ENCODE data around the gene KCNQ5. TPM values are rescaled to one million over a fixed set of nuclear protein-coding genes. Genes with fewer than 3 reads are reported as not detected.

Gene KCNQ5
- total and polyA plus RNA-seq, 10 of the 15 experiments (the other 5 are each of a cell fraction or from before 2014, with no cell fraction given), result 0.60 to 16.2 (median 3.2) TPM

GRCh38 chr6:72792692-72793091 lies 170.8 kb downstream of the KCNQ5 start (continued):
- no peak for TF ChIP-seq USF1 (IDR thresholded peaks at IDR 0.05; ENCODE audit: borderline replicate concordance, extremely low read length, insufficient read depth, low read depth, low read length)
- no peak for TF ChIP-seq BMI1 (IDR thresholded peaks at IDR 0.05; ENCODE audit: borderline replicate concordance)
- no peak for TF ChIP-seq ZSCAN29 (IDR thresholded peaks at IDR 0.05)
- TF ChIP-seq SMARCA5 (IDR thresholded peaks at IDR 0.05), result no peak
- TF ChIP-seq MEF2A (IDR thresholded peaks at IDR 0.05; ENCODE audit: insufficient read depth, low read depth, low read length), result no peak

- ChIA-PET SMC1A (ENCODE audit: uncharacterized antibody, unreplicated experiment) (interaction anchor here (0.7 kb wide), 1 partner anchor 1486 kb away, joined by 3 read pairs; no protein-coding TSS in a partner anchor), CTCF (no interaction called here), POLR2A (interaction anchor here (0.7 kb wide), 1 partner anchor 13 kb away, joined by 4 read pairs; no protein-coding TSS in a partner anchor), RAD21 (ENCODE audit: unreplicated experiment) (no interaction called here)
- Histone ChIP-seq H3K27me3 (replicated peaks in 1 of 2; ENCODE audit: control insufficient read depth in 2 of 2, insufficient read depth in 2 of 2, low read length in 1 of 2) (no peaks in the 10 kb centered on the region), H3K9me3 (replicated peaks; ENCODE audit: control insufficient read depth, insufficient read depth, low read length) (no peaks in the 10 kb centered on the region; the same call in 1 of the 3 replicates), H3K4me3 (no peak overlapping the region), H3K79me2 (ENCODE audit: control insufficient read depth, insufficient read depth, low read length) (peaks cover 2% of the 10 kb centered on the region), H3K27ac (ENCODE audit: control insufficient read depth, insufficient read depth) (no peak overlapping the region), H2AFZ (ENCODE audit: control insufficient read depth, low read depth, low read length) (no peak overlapping the region), H3K36me3 (ENCODE audit: control insufficient read depth in 2 of 2, insufficient read depth in 2 of 2, low read length in 1 of 2) (peaks cover 0 to 1% of the 10 kb centered on the region in 2 experiments; a peak in 1 of 4 replicates), H3K9ac (ENCODE audit: control insufficient read depth, insufficient read depth, low read length) (no peak overlapping the region), H4K20me1 (ENCODE audit: control insufficient read depth, insufficient read depth) (no peaks in the 10 kb centered on the region), H3K4me2 (ENCODE audit: control insufficient read depth, insufficient read depth) (no peak overlapping the region), H3K4me1 (ENCODE audit: control insufficient read depth, insufficient read depth, low read length) (peaks cover 3% of the 10 kb centered on the region; the same call in 1 of the 2 replicates)
- ATAC-seq (no peak), FAIRE-seq (no peak), DNase-seq (ENCODE audit: low read depth, low spot score) (no peak)
- no TSS peak for BruUV-seq (replicated peaks)
- intact Hi-C loops (cut with micrococcal nuclease; ENCODE audit: unreplicated experiment) (no loop called here), in situ Hi-C loops (cut with MboI) (no loop called here)
- 91% methylated on average over 10 of the region's 10 CpGs for WGBS (ENCODE audit: insufficient coverage, insufficient replicate concordance, low lambda C conversion rate, missing lambda C conversion rate)
- TF ChIP-seq FOXM1 (IDR thresholded peaks at IDR 0.05; ENCODE audit: low read depth, low read length), result no peak
- no peak for TF ChIP-seq ZBTB4 (CRISPR knock-in tag; IDR thresholded peaks at IDR 0.05)
- TF ChIP-seq SIX5 (IDR thresholded peaks at IDR 0.05; ENCODE audit: low read depth, low read length, severe bottlenecking), result no peak
- no peak for TF ChIP-seq ZBTB33 (IDR thresholded peaks at IDR 0.05)
- TF ChIP-seq EED (IDR thresholded peaks at IDR 0.05; ENCODE audit: low read depth), result no peak
- TF ChIP-seq ZBTB40 (IDR thresholded peaks at IDR 0.05; ENCODE audit: borderline replicate concordance), result no peak
These were observed 172.0 kb downstream of the KCNQ5 start for GRCh38 chr6:72793641-72794395.

Data from GM12878 (cell line).